IgD-negative memory B cell (primary cell): ENCODE data around the gene RERE. TPM values are rescaled to one million over a fixed set of nuclear protein-coding genes. Genes with fewer than 3 reads are reported as not detected.
"Not testable (repeated sequence)": the region's sequence is repeated elsewhere in the genome, so short reads cannot be mapped to it uniquely, and the experiment has no call there.

Experiments used
- H3K27ac Mint-ChIP-seq, 3 donors: one replicate each; pipeline ENCODE4 v1.8.0; 2020 to 2022; ENCODE audit warnings: mild to moderate bottlenecking in 3 of 3, mixed read lengths in 3 of 3, moderate library complexity in 1 of 3
- H3K27me3 Mint-ChIP-seq: one replicate; pipeline ENCODE4 v1.8.0; 2021; ENCODE audit warnings: mixed read lengths
- H3K36me3 Mint-ChIP-seq: one replicate; pipeline ENCODE4 v1.8.0; 2020; ENCODE audit warnings: mild to moderate bottlenecking, mixed read lengths
- H3K4me1 Mint-ChIP-seq, 3 donors: one replicate each; pipeline ENCODE4 v1.8.0; 2020 to 2022; ENCODE audit warnings: mixed read lengths in 3 of 3, mild to moderate bottlenecking in 1 of 3
- H3K4me3 Mint-ChIP-seq, 4 donors: one replicate each; pipeline ENCODE4 v1.8.0; 2020 to 2022; ENCODE audit warnings: mild to moderate bottlenecking in 4 of 4, mixed read lengths in 4 of 4, moderate library complexity in 3 of 4
- H3K9me3 Mint-ChIP-seq, 3 donors: one replicate each; pipeline ENCODE4 v1.8.0; 2020 to 2021; ENCODE audit warnings: mixed read lengths in 3 of 3, mild to moderate bottlenecking in 1 of 3
- polyA plus RNA-seq: library from polyadenylated mRNA; unstranded; fragments of 300-500 nt; fragmentation: Illumina TruSeq; gene quantifications from one replicate; pipeline ENCODE4 v1.2.3, GENCODE V29; 2021

The RERE gene
- polyA plus RNA-seq, 1 donor from 2014 or later: 24.9 TPM

- H3K4me1 Mint-ChIP-seq: peaks cover 30 to 43% (median 39%) of the 10 kb centered on the region in 3 donors
- H3K9me3 Mint-ChIP-seq: no peaks in the 10 kb centered on the region
- peaks cover 8% of the 10 kb centered on the region for H3K36me3 Mint-ChIP-seq
- H3K27me3 Mint-ChIP-seq: no peaks in the 10 kb centered on the region
- peak overlapping the region in 3 of 4 donors; percentile 69 to 83 (median 77) for H3K4me3 Mint-ChIP-seq
- peak overlapping the region; percentile 4 to 95 (median 82) for H3K27ac Mint-ChIP-seq
Observed at GRCh38 chr1:8602471-8603219, 214.8 kb downstream of the RERE start.

GRCh38 chr1:8600336-8600735 is 217.1 kb downstream of the RERE start:
- Mint-ChIP-seq H3K4me1 (peaks cover 37 to 53% (median 43%) of the 10 kb centered on the region in 3 donors), H3K27me3 (no peaks in the 10 kb centered on the region), H3K4me3 (no peak overlapping the region), H3K9me3 (no peaks in the 10 kb centered on the region), H3K27ac (peak overlapping the region in 1 of 3 donors; percentile 80), H3K36me3 (peaks cover 8% of the 10 kb centered on the region)

GRCh38 chr1:8599646-8600212 is 217.7 kb downstream of the RERE start:
- Mint-ChIP-seq H3K27ac (peak overlapping the region in 1 of 3 donors; percentile 80), H3K4me1 (peaks cover 34 to 52% (median 40%) of the 10 kb centered on the region in 3 donors), H3K9me3 (no peaks in the 10 kb centered on the region), H3K36me3 (peaks cover 8% of the 10 kb centered on the region), H3K27me3 (no peaks in the 10 kb centered on the region), H3K4me3 (no peak overlapping the region)

GRCh38 chr1:8598783-8599182 is 218.7 kb downstream of the RERE start:
- H3K27me3 Mint-ChIP-seq: no peaks in the 10 kb centered on the region
- H3K4me3 Mint-ChIP-seq: no peak overlapping the region
- H3K36me3 Mint-ChIP-seq: peaks cover 8% of the 10 kb centered on the region
- H3K9me3 Mint-ChIP-seq: peaks cover 0 to 3% (median 0%) of the 10 kb centered on the region in 3 donors
- peaks cover 29 to 43% (median 30%) of the 10 kb centered on the region in 3 donors for H3K4me1 Mint-ChIP-seq
- peak overlapping the region in 2 of 3 donors; percentile 2 to 42 for H3K27ac Mint-ChIP-seq

GRCh38 chr1:8598060-8598724 is 219.2 kb downstream of the RERE start:
- H3K4me3 Mint-ChIP-seq: no peak overlapping the region
- peak overlapping the region in 1 of 3 donors; percentile 42 for H3K27ac Mint-ChIP-seq
- H3K27me3 Mint-ChIP-seq: no peaks in the 10 kb centered on the region
- H3K9me3 Mint-ChIP-seq: peaks cover 0 to 3% (median 0%) of the 10 kb centered on the region in 3 donors
- H3K36me3 Mint-ChIP-seq: peaks cover 9% of the 10 kb centered on the region
- H3K4me1 Mint-ChIP-seq: peaks cover 24 to 37% (median 24%) of the 10 kb centered on the region in 3 donors

GRCh38 chr1:8597455-8597854 is 220.0 kb downstream of the RERE start:
- Mint-ChIP-seq H3K36me3 (peaks cover 11% of the 10 kb centered on the region), H3K27me3 (no peaks in the 10 kb centered on the region), H3K9me3 (peaks cover 0 to 3% (median 0%) of the 10 kb centered on the region in 3 donors), H3K4me1 (peaks cover 17 to 29% (median 19%) of the 10 kb centered on the region in 3 donors), H3K27ac (no peak overlapping the region), H3K4me3 (no peak overlapping the region)

- Mint-ChIP-seq H3K27ac (peak overlapping the region in 1 of 3 donors; percentile 38), H3K4me1 (peaks cover 16 to 37% (median 19%) of the 10 kb centered on the region in 3 donors), H3K36me3 (peaks cover 15% of the 10 kb centered on the region), H3K4me3 (peak overlapping the region in 1 of 4 donors; percentile 32), H3K27me3 (no peaks in the 10 kb centered on the region), H3K9me3 (peaks cover 0 to 3% (median 0%) of the 10 kb centered on the region in 3 donors)
Observed at GRCh38 chr1:8595941-8596340, 221.5 kb downstream of the RERE start.

- Mint-ChIP-seq H3K9me3 (peaks cover 0 to 3% (median 0%) of the 10 kb centered on the region in 3 donors), H3K27me3 (no peaks in the 10 kb centered on the region), H3K4me3 (peak overlapping the region in 1 of 4 donors; percentile 32), H3K4me1 (peaks cover 20 to 40% (median 22%) of the 10 kb centered on the region in 3 donors), H3K36me3 (peaks cover 15% of the 10 kb centered on the region), H3K27ac (no peak overlapping the region)
Observed at GRCh38 chr1:8595332-8595731, 222.1 kb downstream of the RERE start.

GRCh38 chr1:8593292-8593691 is 224.1 kb downstream of the RERE start:
- not testable (repeated sequence) for H3K36me3 Mint-ChIP-seq, H3K27ac Mint-ChIP-seq, H3K27me3 Mint-ChIP-seq, H3K9me3 Mint-ChIP-seq, H3K4me3 Mint-ChIP-seq
- H3K4me1 Mint-ChIP-seq: peaks cover 13 to 34% (median 27%) of the 10 kb centered on the region in 3 donors

- H3K27ac Mint-ChIP-seq: no peak overlapping the region
- peaks cover 7% of the 10 kb centered on the region for H3K36me3 Mint-ChIP-seq
- no peaks in the 10 kb centered on the region for H3K27me3 Mint-ChIP-seq
- peaks cover 0 to 3% (median 0%) of the 10 kb centered on the region in 3 donors for H3K9me3 Mint-ChIP-seq
- peaks cover 16 to 41% (median 35%) of the 10 kb centered on the region in 3 donors for H3K4me1 Mint-ChIP-seq
- H3K4me3 Mint-ChIP-seq: peak overlapping the region in 1 of 4 donors; percentile 30
Observed at GRCh38 chr1:8591569-8591968, 225.9 kb downstream of the RERE start.

- peaks cover 11 to 35% (median 31%) of the 10 kb centered on the region in 3 donors for H3K4me1 Mint-ChIP-seq
- H3K27me3 Mint-ChIP-seq: no peaks in the 10 kb centered on the region
- H3K9me3 Mint-ChIP-seq: peaks cover 0 to 3% (median 0%) of the 10 kb centered on the region in 3 donors
- H3K4me3 Mint-ChIP-seq: no peak overlapping the region
- peaks cover 7% of the 10 kb centered on the region for H3K36me3 Mint-ChIP-seq
- peak overlapping the region in 1 of 3 donors; percentile 69 for H3K27ac Mint-ChIP-seq
Observed at GRCh38 chr1:8590721-8591351, 226.6 kb downstream of the RERE start.

GRCh38 chr1:8589571-8589970 is 227.9 kb downstream of the RERE start:
- Mint-ChIP-seq H3K27me3 (no peaks in the 10 kb centered on the region), H3K4me3 (no peak overlapping the region), H3K27ac (peak overlapping the region in 2 of 3 donors; percentile 25 to 54), H3K9me3 (peaks cover 0 to 3% (median 0%) of the 10 kb centered on the region in 3 donors), H3K4me1 (peaks cover 11 to 37% (median 33%) of the 10 kb centered on the region in 3 donors), H3K36me3 (peaks cover 7% of the 10 kb centered on the region)

- H3K27me3 Mint-ChIP-seq: no peaks in the 10 kb centered on the region
- H3K4me1 Mint-ChIP-seq: peaks cover 14 to 41% (median 31%) of the 10 kb centered on the region in 3 donors
- no peaks in the 10 kb centered on the region for H3K9me3 Mint-ChIP-seq
- H3K36me3 Mint-ChIP-seq: peaks cover 6% of the 10 kb centered on the region
- H3K27ac Mint-ChIP-seq: no peak overlapping the region
- H3K4me3 Mint-ChIP-seq: no peak overlapping the region
Observed at GRCh38 chr1:8587784-8588183, 229.7 kb downstream of the RERE start.

- peaks cover 14 to 32% (median 27%) of the 10 kb centered on the region in 3 donors for H3K4me1 Mint-ChIP-seq
- H3K4me3 Mint-ChIP-seq: no peak overlapping the region
- H3K27ac Mint-ChIP-seq: no peak overlapping the region
- H3K36me3 Mint-ChIP-seq: no peaks in the 10 kb centered on the region
- no peaks in the 10 kb centered on the region for H3K9me3 Mint-ChIP-seq
- no peaks in the 10 kb centered on the region for H3K27me3 Mint-ChIP-seq
Observed at GRCh38 chr1:8586438-8586837, 231.0 kb downstream of the RERE start.
